GM06990 (cell line): ENCODE data around the gene ENKD1.

Experiments
- DNase-seq: peaks from one replicate; pipeline ENCODE4 v3.0.0-alpha.2; 2011; ENCODE audit not compliant: insufficient read length; ENCODE audit errors: extremely low read depth
- H3K27me3 ChIP-seq: replicated peaks from 2 replicates; pipeline ENCODE4 v1.6.0; 2011; ENCODE audit warnings: low read length; ENCODE audit not compliant: control insufficient read depth, insufficient read depth
- H3K36me3 ChIP-seq: 2 replicates; pipeline ENCODE4 v1.5.1; 2011; ENCODE audit warnings: low read length; ENCODE audit not compliant: control insufficient read depth, insufficient read depth
- H3K4me3 ChIP-seq: replicated peaks from 2 replicates; pipeline ENCODE4 v1.5.1; 2011; ENCODE audit warnings: low read depth, mild to moderate bottlenecking, control low read depth, low read length
- CTCF ChIP-seq: IDR thresholded peaks from 2 replicates; pipeline ENCODE4 v1.5.1; 2011; ENCODE audit warnings: low read length, control low read depth, mild to moderate bottlenecking, inconsistent platforms; ENCODE audit not compliant: insufficient read depth, poor library complexity, severe bottlenecking

Gene ENKD1

GRCh38 chr16:67628216-67628615, 38.3 kb downstream of the ENKD1 start:
- TF ChIP-seq CTCF, result no peak
- H3K36me3 ChIP-seq, result peaks cover 19% of the 10 kb centered on the region
- DNase-seq, result no peak

GRCh38 chr16:67613808-67614207, 52.7 kb downstream of the ENKD1 start:
- H3K36me3 ChIP-seq, result peaks cover 9% of the 10 kb centered on the region
- no peak overlapping the region for H3K4me3 ChIP-seq
- DNase-seq, result no peak
- TF ChIP-seq CTCF, result no peak
- no peaks in the 10 kb centered on the region for H3K27me3 ChIP-seq

More at GRCh38 chr16:67628216-67628615, 38.3 kb downstream of the ENKD1 start:
- Histone ChIP-seq H3K4me3 (no peak overlapping the region), H3K27me3 (no peaks in the 10 kb centered on the region)
